HepG2 (cell line): Measurements from ENCODE around the gene PDGFB. TPM values are rescaled to one million over a fixed set of nuclear protein-coding genes. Genes with fewer than 3 reads are reported as not detected.

Experiments
- ATF6 ChIP-seq: sonication (generic); formaldehyde crosslinking; conservative IDR thresholded peaks from 2 replicates; pipeline ENCODE4 v1.4.0; 2020; ENCODE audit warnings: missing genetic modification reagents
- IKZF4 ChIP-seq: sonication (generic); formaldehyde crosslinking; IDR thresholded peaks from 2 replicates; pipeline ENCODE4 v1.5.1; 2020; ENCODE audit warnings: borderline replicate concordance, mild to moderate bottlenecking, low read depth, missing genetic modification reagents; ENCODE audit errors: not compliant biosample characterization
- KAT2B ChIP-seq: fragments of 150-350 bp; IDR thresholded peaks from 2 replicates; pipeline ENCODE4 v1.6.1; 2014; ENCODE audit warnings: low read depth, low read length, borderline replicate concordance
- KDM1A ChIP-seq: IDR thresholded peaks from 2 replicates; pipeline ENCODE4 v1.6.1; 2016; ENCODE audit warnings: missing compliant biosample characterization
- KDM2A ChIP-seq: sonication (generic); formaldehyde crosslinking; IDR thresholded peaks from 2 replicates; pipeline ENCODE4 v1.4.0; 2020; ENCODE audit warnings: low read depth, missing genetic modification reagents, borderline replicate concordance
- NCOR1 ChIP-seq: fragments of 200-600 bp; sonication (generic); IDR thresholded peaks from 2 replicates; pipeline ENCODE4 v1.7.0; 2017; ENCODE audit warnings: antibody characterized with exemption, low read length, borderline replicate concordance
- NFATC3 ChIP-seq: sonication (generic); formaldehyde crosslinking; IDR thresholded peaks from 2 replicates; pipeline ENCODE4 v1.5.1; 2020; ENCODE audit warnings: mild to moderate bottlenecking, missing genetic modification reagents
- NFIB ChIP-seq: sonication (generic); formaldehyde crosslinking; IDR thresholded peaks from 2 replicates; pipeline ENCODE4 v1.9.0; 2021; ENCODE audit warnings: missing genetic modification reagents, mild to moderate bottlenecking, borderline replicate concordance
- NFKB2 ChIP-seq: sonication (generic); formaldehyde crosslinking; IDR thresholded peaks from 2 replicates; pipeline ENCODE4 v1.4.0; 2020; ENCODE audit warnings: missing genetic modification reagents, borderline replicate concordance
- PHB2 ChIP-seq: fragments of 450-650 bp; IDR thresholded peaks from 2 replicates; pipeline ENCODE4 v1.6.1; 2018; ENCODE audit not compliant: partially characterized antibody
- REL ChIP-seq: sonication (generic); formaldehyde crosslinking; conservative IDR thresholded peaks from 2 replicates; pipeline ENCODE4 v1.8.0; 2022; ENCODE audit warnings: mild to moderate bottlenecking, missing genetic modification reagents, moderate library complexity
- RXRA ChIP-seq: sonication (generic); formaldehyde crosslinking; IDR thresholded peaks from 2 replicates; pipeline ENCODE4 v1.5.1; 2020; ENCODE audit warnings: missing genetic modification reagents
- SMYD3 ChIP-seq: sonication (generic); formaldehyde crosslinking; IDR thresholded peaks from 2 replicates; pipeline ENCODE4 v1.8.1; 2023; ENCODE audit warnings: mild to moderate bottlenecking, missing genetic modification reagents
- SP140L ChIP-seq: sonication (generic); formaldehyde crosslinking; IDR thresholded peaks from 2 replicates; pipeline ENCODE4 v1.4.0; 2020; ENCODE audit warnings: missing genetic modification reagents, borderline replicate concordance
- ZEB1 ChIP-seq: IDR thresholded peaks from 2 replicates; pipeline ENCODE4 v1.6.1; 2012; ENCODE audit warnings: mild to moderate bottlenecking, low read depth, inconsistent platforms; ENCODE audit not compliant: insufficient replicate concordance
- ZFP91 ChIP-seq: sonication (generic); formaldehyde crosslinking; IDR thresholded peaks from 2 replicates; pipeline ENCODE4 v1.9.0; 2022; ENCODE audit warnings: missing genetic modification reagents, mild to moderate bottlenecking, borderline replicate concordance
- ZNF138 ChIP-seq: sonication (generic); formaldehyde crosslinking; IDR thresholded peaks from 2 replicates; pipeline ENCODE4 v1.5.0; 2020; ENCODE audit warnings: mild to moderate bottlenecking, low read depth, missing genetic modification reagents
- ZNF224 ChIP-seq: sonication (generic); formaldehyde crosslinking; IDR thresholded peaks from 2 replicates; pipeline ENCODE4 v1.5.0; 2020; ENCODE audit warnings: mild to moderate bottlenecking, missing genetic modification reagents
- ZNF276 ChIP-seq: sonication (generic); formaldehyde crosslinking; IDR thresholded peaks from 2 replicates; pipeline ENCODE4 v1.4.0; 2020; ENCODE audit warnings: mild to moderate bottlenecking, low read depth, missing genetic modification reagents
- ZNF550 ChIP-seq: sonication (generic); formaldehyde crosslinking; IDR thresholded peaks from 2 replicates; pipeline ENCODE4 v1.4.0; 2020; ENCODE audit warnings: mild to moderate bottlenecking, missing genetic modification reagents, borderline replicate concordance
- ZNF691 ChIP-seq: sonication (generic); formaldehyde crosslinking; IDR thresholded peaks from 2 replicates; pipeline ENCODE4 v1.4.0; 2020; ENCODE audit warnings: missing genetic modification reagents, low read depth, mild to moderate bottlenecking, borderline replicate concordance
- ZZZ3 ChIP-seq: sonication (generic); formaldehyde crosslinking; IDR thresholded peaks from 2 replicates; pipeline ENCODE4 v1.4.0; 2020; ENCODE audit warnings: missing genetic modification reagents, mild to moderate bottlenecking, borderline replicate concordance
- polyA plus RNA-seq, 8 experiments: library from polyadenylated mRNA; depleted of rRNA in 3 of 8; stranded (reverse) in 7 of 8; unstranded in 1 of 8; fragments of >200 nt; fragmentation: Illumina TruSeq in 4 of 8; extraction: Trizol in 4 of 8; gene quantifications; 2 replicates each; pipeline versions ENCODE4 v1.2.1 to v1.2.3, GENCODE V29; 2011 to 2016; ENCODE audit warnings: low read depth in 4 of 8, missing spikeins in 1 of 8, mixed read lengths in 1 of 8; ENCODE audit not compliant: insufficient read depth in 1 of 8
- total RNA-seq, 5 experiments: library from RNA; depleted of rRNA; stranded (reverse); fragments of >200 nt; fragmentation: Illumina TruSeq; extraction: Trizol; gene quantifications; 2 replicates each; pipeline ENCODE4 v1.2.3, GENCODE V29; 2016; ENCODE audit warnings: low read depth in 1 of 5

Gene PDGFB
- total and polyA plus RNA-seq, 2 of the 13 experiments (the other 11 are each of a cell fraction or from before 2014, with no cell fraction given): 1.4 to 10.1 TPM

GRCh38 chr22:39240831-39241793 lies 3.7 kb downstream of the PDGFB start (continued):
- no peak for TF ChIP-seq ATF6 (CRISPR knock-in tag)
- TF ChIP-seq ZZZ3 (CRISPR knock-in tag): peak; percentile 36; the same call in 1 of the 2 replicates
- no peak for TF ChIP-seq NFATC3 (CRISPR knock-in tag)
- TF ChIP-seq RXRA (CRISPR knock-in tag): peak; percentile 91
- peak; percentile 88; the same call in 1 of the 2 replicates for TF ChIP-seq ZNF691 (CRISPR knock-in tag)
- 0 out of 2 replicates have a peak, but pooled peaks have one; percentile 87 for TF ChIP-seq ZNF224 (CRISPR knock-in tag)
- TF ChIP-seq SMYD3 (CRISPR knock-in tag): 0 out of 2 replicates have a peak, but pooled peaks have one; percentile 63
- 0 out of 2 replicates have a peak, but pooled peaks have one; percentile 26 for TF ChIP-seq KDM1A
- no peak for TF ChIP-seq PHB2
- TF ChIP-seq ZNF550 (CRISPR knock-in tag): no peak
- TF ChIP-seq ZFP91: peak; percentile 65
- no peak; the same call in 1 of the 2 replicates for TF ChIP-seq NCOR1
- peak; percentile 82; the same call in 1 of the 2 replicates for TF ChIP-seq NFKB2
- no peak for TF ChIP-seq REL (CRISPR knock-in tag)
- TF ChIP-seq IKZF4 (CRISPR knock-in tag): no peak
- no peak for TF ChIP-seq KAT2B
- TF ChIP-seq SP140L: no peak
- no peak for TF ChIP-seq ZNF276 (CRISPR knock-in tag)
- TF ChIP-seq ZNF138 (CRISPR knock-in tag): no peak
- TF ChIP-seq KDM2A: peak; percentile 87
- no peak for TF ChIP-seq NFIB
- no peak for TF ChIP-seq ZEB1
